GM19463 (cell line): ENCODE data around the gene TRIM10.
"Not testable (repeated sequence)": the region's sequence is repeated elsewhere in the genome, so short reads cannot be mapped to it uniquely, and the experiment has no call there.

Experiments
- ATAC-seq: cut with Tn5 transposase; IDR thresholded peaks from one replicate; pipeline ENCODE4 v1.9.1; 2021; ENCODE audit warnings: mild to moderate bottlenecking, moderate library complexity; ENCODE audit not compliant: unreplicated experiment

TRIM10 gene

GRCh38 chr6:30175765-30176164 is 14.8 kb upstream of the TRIM10 start:
- no peak for ATAC-seq

DNA sequence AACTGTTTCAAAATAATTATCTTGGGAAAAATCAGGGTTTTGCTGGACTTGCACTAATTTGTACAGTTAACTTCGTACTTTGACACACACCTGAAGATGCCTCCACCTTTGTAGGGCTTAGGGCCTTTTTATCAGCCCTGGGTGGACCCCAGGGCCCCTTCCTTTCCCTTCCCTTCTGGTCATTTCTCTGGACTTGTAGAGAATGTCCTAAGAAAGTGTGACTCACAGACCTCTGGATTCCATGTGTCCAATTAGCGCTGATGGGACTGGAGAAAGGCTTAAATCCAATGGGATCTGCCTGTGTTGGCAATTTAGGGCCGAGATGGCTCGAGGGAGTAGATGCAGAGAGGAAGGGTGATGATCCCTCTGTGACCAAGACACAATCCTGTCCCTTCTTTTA is 11.7 kb upstream of the TRIM10 start:
- no peak for ATAC-seq

GRCh38 chr6:30171677-30172471 is 10.9 kb upstream of the TRIM10 start:
- ATAC-seq = no peak

GRCh38 chr6:30169658-30170614 is 8.9 kb upstream of the TRIM10 start:
- no peak for ATAC-seq

DNA sequence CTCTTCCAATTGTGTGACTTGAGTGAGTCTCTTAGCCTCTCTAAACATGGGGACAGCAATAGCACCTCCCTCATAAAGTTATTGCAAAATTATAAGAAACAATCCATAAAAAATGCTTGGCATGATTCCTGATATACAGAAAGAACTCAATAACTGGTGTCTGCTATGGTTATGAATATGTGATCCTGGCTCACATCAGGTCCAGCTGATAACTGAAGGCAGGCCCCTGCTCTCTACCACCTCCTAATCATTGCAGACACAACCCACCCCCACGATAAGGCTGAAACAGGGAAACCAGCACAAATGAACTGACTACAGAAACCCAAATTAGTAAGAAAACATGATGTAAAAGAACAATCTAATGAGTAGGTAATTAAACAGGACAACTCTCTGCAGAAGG is 7.7 kb upstream of the TRIM10 start:
- no peak for ATAC-seq

DNA sequence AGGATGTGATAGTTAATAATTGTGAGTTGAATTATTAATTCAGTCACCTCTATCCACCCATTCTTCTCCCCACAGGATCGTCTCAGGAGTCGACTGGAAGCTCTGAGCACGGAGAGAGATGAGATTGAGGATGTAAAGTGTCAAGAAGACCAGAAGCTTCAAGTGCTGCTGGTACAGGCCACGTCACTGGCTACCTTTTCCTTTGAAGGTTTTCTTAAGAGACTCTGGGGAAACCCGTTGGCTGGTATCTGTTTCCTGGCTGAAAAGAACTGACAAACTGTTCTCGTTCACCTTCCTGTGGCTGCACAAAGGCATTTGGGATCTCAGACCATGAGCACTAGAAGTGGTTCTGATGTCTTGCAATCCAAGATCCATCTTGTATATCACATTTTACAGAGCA is 6.1 kb upstream of the TRIM10 start:
- no peak for ATAC-seq

GRCh38 chr6:30165238-30165637 is 4.2 kb upstream of the TRIM10 start:
- ATAC-seq = not testable (repeated sequence)

GRCh38 chr6:30164714-30165113 is 3.7 kb upstream of the TRIM10 start:
- no peak for ATAC-seq

- ATAC-seq = no peak
Measured at GRCh38 chr6:30163918-30164654, 3.1 kb upstream of the TRIM10 start.

DNA sequence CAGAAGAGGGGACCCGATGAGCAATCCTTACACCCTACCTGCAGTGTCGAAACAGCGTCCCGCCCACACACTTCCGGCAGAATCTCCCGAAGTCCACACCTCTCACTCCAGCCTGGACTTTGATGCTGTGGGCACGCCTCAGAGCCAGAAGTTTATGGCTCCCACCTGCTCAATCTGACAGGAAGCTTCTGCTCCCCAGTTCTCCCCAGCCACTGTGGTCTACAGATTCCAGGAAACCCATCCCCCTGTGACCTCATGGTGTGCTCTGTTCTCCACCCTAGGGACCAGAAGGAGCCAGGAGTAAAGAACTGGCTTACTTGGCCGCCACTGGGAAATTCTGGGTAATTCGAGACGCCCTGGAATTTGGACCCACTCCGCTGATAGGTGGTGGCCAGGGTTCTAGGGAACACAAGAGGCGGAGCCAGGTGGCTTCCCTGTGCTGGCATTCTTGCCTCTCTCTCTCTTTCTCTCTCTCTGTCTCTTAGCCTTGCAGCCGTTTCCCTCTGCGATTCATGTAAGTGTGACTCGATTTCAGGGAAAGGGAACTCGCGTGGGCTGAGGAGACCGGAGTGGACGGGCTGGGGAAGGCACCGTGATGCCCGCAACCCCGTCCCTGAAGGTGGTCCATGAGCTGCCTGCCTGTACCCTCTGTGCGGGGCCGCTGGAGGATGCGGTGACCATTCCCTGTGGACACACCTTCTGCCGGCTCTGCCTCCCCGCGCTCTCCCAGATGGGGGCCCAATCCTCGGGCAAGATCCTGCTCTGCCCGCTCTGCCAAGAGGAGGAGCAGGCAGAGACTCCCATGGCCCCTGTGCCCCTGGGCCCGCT is 2.3 kb upstream of the TRIM10 start, which contains the start of gene TRIM15:
TRIM15 (plus strand) TSS at position 457 of the 828 bp plus-strand sequence; CDS start at position 596, 139 bp downstream.
- no peak for ATAC-seq

DNA sequence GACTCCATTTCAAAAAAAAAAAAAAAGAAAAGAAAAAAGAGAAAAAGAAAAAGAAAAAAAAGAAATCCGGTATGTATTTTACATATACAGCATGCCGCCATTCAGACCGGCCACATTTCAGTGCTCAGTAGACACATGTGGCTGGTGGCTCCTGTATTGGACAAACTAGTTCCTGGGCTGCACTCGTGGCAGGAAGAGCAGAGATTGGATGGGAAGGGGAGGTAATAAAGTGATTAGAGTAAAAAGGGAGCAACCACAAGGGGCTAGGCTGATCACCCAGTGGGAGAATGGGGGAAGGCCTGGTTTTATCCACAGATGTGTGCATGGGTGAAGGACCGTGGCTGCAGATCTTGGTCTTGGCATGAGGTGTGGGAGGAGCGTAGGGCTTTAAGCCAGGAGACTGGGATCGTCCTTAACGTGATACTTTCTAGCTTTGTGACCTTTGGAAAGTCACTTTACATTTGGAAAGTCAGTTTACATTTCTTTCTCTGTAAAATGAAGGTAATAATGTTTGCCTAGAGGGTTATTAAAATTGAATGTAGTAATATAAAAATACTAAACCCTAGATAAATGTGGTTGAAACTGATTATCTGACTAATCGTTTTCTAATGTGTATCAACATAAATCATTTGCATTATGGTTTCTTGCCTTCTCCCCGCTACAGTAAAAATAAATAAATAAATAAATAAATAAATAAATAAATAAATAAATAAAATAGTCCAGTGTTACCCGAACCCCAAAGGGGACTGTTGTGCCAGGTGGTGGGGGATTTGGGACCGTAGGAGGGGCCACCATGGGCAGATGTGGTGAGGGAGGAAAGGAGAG is 1.5 kb upstream of the TRIM10 start:
- no peak for ATAC-seq

- ATAC-seq = no peak
Measured at GRCh38 chr6:30160008-30160784, 815 bp downstream of the TRIM10 start.

- ATAC-seq = no peak
Measured at GRCh38 chr6:30158475-30159040, 2.5 kb downstream of the TRIM10 start.

GRCh38 chr6:30157999-30158398 is 3.0 kb downstream of the TRIM10 start:
- ATAC-seq = no peak

DNA sequence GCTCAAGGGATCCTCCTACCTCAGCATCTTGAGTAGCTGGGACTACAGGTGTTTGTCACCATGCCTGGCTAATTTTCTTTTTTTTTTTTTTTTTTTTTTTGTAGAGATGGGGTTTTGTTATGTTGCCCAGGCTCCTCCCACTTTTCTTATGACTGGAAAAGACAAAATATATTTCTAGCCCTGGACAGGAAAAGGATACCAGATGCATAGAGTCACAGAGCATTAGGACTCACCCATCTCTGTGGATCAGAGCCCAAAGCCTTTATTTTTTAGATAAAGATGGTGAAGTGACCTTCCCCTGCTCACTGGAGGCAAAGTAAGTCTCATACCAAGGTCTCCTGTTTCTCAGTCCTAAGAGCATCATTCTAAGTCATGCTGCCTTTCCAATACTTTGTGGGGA is 3.4 kb downstream of the TRIM10 start:
- ATAC-seq = no peak

DNA sequence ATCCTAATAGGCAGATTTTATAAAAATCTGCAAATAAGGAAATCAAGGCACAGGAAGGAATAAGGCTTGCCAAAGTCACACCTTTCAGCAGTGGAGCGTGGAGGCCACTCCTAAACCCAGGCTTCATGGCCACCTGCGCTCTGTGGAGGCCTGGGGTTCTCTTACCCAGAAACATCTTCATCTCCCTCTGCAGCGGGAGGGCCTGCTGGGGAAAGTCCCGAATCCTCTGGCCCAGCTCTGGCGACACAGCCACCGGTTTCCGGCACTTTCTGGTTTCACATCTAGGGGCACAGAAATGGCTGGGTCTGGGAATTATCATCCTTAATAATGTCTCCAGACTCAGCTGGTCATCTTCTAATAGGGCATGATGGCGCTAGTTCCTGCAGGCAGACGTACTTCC is 4.2 kb downstream of the TRIM10 start:
- ATAC-seq = no peak

DNA sequence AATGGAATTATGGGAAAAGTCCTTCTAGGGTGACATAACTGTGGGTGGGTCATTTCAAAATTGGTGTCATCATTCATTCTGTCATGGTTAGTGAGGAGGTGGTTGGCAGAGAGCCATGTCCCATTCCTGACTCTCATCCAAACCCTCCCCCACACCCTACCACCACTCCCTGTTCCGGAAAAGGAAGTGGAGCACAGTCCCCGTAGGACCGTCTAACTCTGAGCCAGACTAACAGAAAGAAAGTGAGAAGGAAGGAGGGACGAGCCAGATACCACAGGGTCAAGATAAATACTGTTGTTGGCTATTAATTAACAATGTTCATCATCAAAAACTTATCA is 4.8 kb downstream of the TRIM10 start:
- no peak for ATAC-seq

DNA sequence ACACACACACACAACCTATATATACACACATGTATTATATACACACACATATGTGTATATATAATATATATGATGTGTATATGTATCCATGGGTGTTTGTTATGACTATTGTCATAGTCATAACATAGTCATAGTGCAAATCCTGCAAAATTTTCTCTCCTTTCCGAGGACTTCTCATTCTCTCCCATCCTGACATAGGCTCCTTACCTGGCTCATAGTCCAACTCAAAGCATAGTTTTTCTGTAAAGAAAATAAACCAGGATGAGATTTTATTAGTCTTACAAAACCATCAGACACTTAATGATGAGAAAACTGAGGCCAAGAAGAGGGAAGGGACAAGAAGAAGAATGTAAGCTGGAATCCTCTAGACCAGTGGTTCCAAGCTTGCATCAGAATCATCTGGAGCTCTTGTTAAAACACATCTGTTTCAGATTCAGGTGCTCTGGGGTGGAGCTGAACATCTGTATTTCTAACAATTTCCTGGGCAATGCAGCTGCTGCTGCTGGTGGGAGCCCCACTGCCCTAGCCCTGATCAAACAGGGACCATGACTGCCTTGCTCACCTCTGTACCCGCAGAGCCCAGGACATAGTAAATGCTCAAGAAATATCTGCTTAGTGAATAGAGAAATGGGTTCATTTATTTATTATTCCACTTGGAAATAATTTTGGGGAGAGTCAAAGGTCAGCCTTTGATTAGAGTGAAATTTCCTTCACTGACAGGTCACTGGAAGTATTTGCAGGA is 5.3 kb downstream of the TRIM10 start:
- no peak for ATAC-seq
